ENCODE measurements around the gene ZBTB1. TPM values are rescaled to one million over a fixed set of nuclear protein-coding genes. Genes with fewer than 3 reads are reported as not detected.

Gene ZBTB1
- total RNA-seq, 1 experiment from 2014 or later, result 37.8 TPM

- WGBS (ENCODE audit: extremely low coverage, insufficient read length, low lambda C conversion rate), result no CpG with 5 or more reads among the region's 4 CpGs
- TF ChIP-seq CTCF (conservative IDR thresholded peaks at IDR 0.05), result no peak
- Mint-ChIP-seq H3K27me3 (ENCODE audit: low read depth) (no peaks in the 10 kb centered on the region), H3K36me3 (ENCODE audit: insufficient read depth in 1 of 3, low read depth in 3 of 3) (peaks cover 0 to 2% (median 0%) of the 10 kb centered on the region in 3 experiments; a peak in 2 of 7 replicates), H3K9me3 (no peaks in the 10 kb centered on the region), H3K4me3 (no peak overlapping the region), H3K4me1 (no peaks in the 10 kb centered on the region), H3K27ac (no peak overlapping the region)
- Histone ChIP-seq H2BK20ac (ENCODE audit: low read depth, low read length, poor library complexity, severe bottlenecking) (no peak overlapping the region), H3K9me3 (ENCODE audit: control insufficient read depth, low read depth, low read length) (no peaks in the 10 kb centered on the region), H2BK12ac (ENCODE audit: insufficient read length, low read depth, low read length) (no peak overlapping the region), H4K20me1 (ENCODE audit: control insufficient read depth, insufficient read depth, insufficient read length) (no peaks in the 10 kb centered on the region), H2BK120ac (ENCODE audit: low read depth, low read length, poor library complexity, severe bottlenecking) (no peak overlapping the region), H2BK15ac (ENCODE audit: low read depth, low read length) (no peak overlapping the region), H3K4me1 (ENCODE audit: insufficient read depth, low read length) (no peaks in the 10 kb centered on the region), H3K4ac (ENCODE audit: low read depth, low read length) (no peak overlapping the region), H4K8ac (replicated peaks; ENCODE audit: insufficient read length, low read depth, low read length) (no peak overlapping the region), H3K23ac (ENCODE audit: insufficient read length, low read depth, low read length) (no peak overlapping the region), H3K79me1 (ENCODE audit: insufficient read depth, low read depth, low read length, poor library complexity, severe bottlenecking) (peaks cover 3% of the 10 kb centered on the region), H2AFZ (ENCODE audit: low read length) (no peak overlapping the region), H3K27me3 (ENCODE audit: insufficient read depth, low read length) (no peaks in the 10 kb centered on the region), H3K56ac (ENCODE audit: insufficient read length, low read depth, low read length) (no peak overlapping the region), H3K23me2 (ENCODE audit: insufficient read length, low read depth, low read length, poor library complexity, severe bottlenecking) (no peaks in the 10 kb centered on the region), H3T11ph (ENCODE audit: low read length) (no peak overlapping the region), H3K27ac (ENCODE audit: insufficient read length, low read depth, low read length) (no peak overlapping the region), H3K4me2 (ENCODE audit: insufficient read depth, insufficient read length, low read length) (no peak overlapping the region), H2AK5ac (ENCODE audit: insufficient read length, low read length) (no peak overlapping the region), H3K18ac (ENCODE audit: insufficient read length, low read depth, low read length) (no peak overlapping the region), H3K79me2 (ENCODE audit: insufficient read depth, low read length) (peaks cover 11% of the 10 kb centered on the region; the same call in 1 of the 2 replicates), H2BK5ac (ENCODE audit: insufficient read length, low read length) (no peak overlapping the region), H3K9ac (ENCODE audit: extremely low read depth, insufficient read length, low read length) (no peak overlapping the region), H4K91ac (ENCODE audit: insufficient read length, low read depth, low read length) (no peak overlapping the region), H3K14ac (ENCODE audit: insufficient read depth, low read length) (no peak overlapping the region), H4K5ac (ENCODE audit: insufficient read length, low read depth, low read length) (no peak overlapping the region)
- no peak for DNase-seq
These were observed 13.7 kb downstream of the ZBTB1 start for GRCh38 chr14:64518229-64518628.
